NCI-H1436 (cell line): ENCODE measurements around the gene UBE3A.
"Not testable (repeated sequence)": the region's sequence is repeated elsewhere in the genome, so short reads cannot be mapped to it uniquely, and the experiment has no call there.

Experiments used
- DNase-seq: peaks from one replicate; lab custom pipeline; 2025; lab: John Stamatoyannopoulos, UW

UBE3A gene

DNA sequence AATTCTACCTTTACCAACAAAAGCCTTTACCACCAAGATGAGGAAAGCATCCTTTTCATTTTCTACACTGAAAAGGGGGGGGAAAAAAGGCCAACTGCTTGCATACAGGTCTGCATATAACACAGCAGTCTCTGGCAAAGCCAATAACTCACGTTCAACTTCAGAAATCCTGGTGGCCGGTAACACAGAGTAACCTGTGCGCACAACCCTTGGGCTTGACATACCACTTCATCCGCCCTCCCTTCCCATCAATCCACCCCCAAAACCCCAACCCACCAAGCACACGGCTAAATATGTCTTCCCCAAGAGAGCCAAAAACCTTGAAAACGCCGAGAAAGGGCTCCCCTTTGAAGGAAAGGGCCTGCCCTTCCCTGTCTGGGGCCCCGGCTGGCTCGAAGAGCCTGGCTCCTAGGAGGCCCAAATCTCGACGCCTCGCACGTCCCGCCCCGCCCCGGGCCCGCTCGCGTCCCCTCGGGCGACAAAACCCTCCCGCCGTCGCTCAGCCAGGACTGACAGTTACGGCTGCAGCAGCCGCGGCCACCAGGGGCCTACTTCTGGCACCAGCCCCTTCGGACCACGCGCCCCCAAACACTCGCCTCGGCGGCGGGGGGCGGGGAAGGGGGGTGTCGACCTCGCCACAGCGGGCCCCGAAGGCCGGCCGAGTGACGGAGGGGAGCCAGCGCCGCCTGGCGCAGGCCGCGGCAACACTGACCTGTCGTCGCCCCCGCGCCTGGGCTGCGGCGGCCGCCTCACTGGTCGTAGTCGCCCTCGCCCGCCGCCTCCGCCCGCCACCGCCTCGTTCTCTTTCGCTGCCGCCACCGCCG, 835 bp downstream of the UBE3A start:
- peak; percentile 15 for DNase-seq

DNA sequence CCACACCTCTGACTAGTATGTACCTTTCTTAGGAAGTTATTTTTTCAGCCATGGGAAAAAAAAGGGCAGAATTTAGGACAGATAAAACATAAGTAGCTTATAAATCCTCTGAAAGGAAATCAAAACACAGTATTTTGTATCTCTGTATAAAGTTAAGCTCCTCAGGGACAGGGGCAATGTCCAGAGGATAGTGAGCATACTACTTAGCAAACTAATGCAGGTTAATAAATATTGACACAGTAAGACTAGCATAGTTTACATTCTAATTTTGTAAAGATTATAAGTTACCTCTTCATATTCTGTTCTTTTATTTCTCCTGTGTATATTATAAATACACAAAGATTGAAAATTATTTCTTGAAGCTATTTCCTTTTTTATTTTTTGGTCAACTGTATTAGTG, 2.1 kb downstream of the UBE3A start:
- DNase-seq = no peak

DNA sequence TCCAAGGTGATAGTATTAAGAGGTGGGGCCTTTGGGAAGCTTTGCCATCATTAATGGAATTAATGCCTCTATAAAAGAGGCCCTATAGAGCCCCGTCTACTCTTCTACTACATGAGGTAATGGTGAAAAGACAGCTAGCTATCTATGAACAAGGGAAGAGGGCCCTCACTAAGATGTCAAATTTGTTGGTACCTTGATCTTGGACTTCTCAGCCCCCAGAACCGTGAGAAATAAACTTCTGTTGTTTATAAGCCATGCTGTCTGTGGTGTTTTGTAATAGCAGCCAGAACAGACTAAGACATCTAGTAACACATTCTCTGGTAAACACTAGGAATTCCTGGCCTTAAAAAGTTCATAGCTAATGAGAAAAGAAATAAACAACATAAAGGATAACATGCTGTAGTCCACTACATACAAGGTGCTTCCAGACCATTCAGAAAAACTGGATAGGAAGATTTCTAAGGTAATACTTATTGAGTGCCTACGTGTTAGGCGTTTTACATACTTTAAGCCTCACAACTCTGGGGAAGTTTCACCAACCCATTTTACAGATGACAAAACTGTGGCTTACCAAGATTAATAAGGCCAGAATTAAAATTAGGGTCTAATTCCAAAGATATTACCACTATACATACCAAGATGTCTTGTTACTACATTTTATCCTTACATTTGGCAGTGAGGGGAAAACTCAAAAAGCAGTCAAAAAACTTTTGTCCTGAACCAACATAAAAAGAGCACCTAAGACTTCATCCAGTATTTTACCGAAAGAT, 3.2 kb downstream of the UBE3A start:
- no peak for DNase-seq

DNA sequence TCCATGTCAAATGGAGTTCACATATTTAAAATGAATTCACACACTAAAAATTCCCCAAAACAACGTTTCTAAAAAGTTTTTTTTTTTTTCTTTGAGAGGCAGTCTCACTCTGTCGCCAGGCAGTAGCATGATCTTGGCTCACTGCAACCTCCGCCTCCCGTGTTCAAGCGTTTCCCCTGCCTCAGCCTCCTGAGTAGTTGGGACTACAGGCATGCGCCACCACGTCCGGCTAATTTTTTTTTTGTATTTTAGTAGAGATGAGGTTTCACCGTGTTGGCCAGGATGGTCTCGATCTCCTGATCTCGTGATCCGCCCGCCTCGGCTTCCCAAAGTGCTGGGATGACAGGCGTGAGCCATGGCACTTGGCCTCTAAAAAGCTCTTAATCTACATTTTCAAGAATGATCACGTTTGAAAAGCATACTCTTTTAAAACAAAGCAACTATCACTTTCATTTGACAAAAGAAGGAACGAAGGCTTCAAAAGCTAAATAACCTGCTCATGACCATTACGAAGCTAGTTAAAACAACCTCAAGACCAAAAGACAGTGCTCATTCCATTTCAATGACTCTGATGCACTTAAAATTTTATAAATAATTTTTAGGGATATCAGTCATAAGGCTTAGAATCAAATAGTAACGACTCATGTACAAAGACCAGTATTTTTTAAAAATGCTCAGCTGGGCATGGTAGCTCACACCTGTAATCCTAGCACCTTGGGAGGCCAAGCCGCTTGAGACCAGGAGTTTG, 5.5 kb downstream of the UBE3A start:
- DNase-seq = no peak

DNA sequence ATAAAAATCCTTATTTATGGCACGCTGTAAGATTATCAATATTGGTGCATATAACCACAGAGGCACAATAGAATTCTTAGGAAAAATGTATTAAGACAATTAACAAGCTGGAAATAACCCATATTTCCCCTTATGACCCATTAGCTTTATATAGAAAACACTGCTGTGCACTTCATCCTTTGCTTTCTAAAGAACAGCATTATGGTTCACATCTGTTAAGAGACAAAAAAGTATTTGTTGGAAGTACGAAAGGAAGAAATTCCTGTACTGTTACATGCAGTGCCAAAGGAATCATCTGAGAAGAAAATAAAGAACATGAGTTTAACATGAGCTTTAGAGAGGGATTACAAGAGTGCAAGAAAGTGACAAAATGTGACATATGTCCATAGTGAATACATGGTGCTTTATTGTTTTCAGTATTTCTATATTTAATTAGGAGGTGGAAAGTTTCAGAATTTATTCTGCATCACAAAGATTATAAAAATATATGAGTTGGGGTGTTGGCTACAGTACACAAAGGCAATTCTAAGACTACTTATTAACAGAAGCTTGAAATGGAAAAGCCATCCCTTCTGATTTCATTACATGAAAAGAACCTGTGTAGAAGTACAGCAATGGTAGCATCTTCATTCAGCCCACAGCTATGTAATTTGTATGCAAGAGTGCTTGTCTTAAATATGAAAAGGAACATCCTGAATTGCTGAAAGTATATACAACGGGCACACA, 6.8 kb downstream of the UBE3A start:
- DNase-seq = no peak

DNA sequence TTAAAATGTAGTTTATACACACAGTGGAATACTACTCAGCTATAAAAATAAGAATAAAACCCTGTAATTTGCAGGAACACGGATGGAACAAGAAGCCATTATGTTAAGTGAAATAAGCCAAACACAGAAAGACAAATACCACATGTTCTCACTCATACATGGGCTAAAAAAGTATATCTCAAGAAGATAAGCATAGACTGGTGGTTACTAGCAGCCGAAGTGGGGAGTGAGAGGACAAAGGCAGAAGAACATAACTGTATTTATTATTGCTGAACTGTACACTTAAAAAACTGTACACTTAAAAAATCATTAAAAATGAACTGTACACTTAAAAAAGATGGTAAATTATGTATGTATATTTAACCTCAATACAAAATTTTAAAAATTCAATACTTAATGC, 11.0 kb downstream of the UBE3A start:
- DNase-seq = no peak

DNA sequence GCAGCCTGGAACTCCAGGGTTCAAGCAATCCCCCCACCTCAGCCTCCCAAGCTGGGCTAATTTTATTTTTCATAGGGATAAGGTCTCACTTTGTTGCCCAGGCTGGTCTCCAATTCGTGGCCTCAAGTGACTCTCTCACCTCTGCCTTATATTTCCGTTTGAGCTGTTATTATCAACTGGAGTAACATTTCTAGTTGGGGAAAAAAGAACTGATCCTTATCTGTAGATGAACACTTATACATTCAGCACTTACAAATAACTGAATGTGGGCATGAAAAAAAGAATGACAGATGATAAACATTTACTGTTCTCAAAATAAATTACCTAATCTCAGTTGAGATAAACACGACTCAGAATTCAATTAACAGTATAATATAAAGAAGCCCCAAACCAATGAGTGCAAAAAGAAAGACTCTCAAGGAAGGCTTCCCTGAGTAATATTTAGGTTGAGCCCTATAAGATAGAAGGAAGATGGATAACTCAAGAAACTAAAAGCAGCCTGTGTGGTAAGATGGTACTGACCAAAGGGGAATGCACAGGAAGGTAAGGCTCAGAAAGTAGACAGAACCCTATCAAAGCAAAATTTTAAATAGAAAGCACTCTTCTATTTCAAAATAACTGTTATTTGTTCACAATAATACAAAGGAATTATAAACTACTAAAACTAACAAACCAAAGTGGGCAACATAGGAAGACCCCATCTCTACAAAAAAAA, 11.8 kb downstream of the UBE3A start:
- DNase-seq = no peak

DNA sequence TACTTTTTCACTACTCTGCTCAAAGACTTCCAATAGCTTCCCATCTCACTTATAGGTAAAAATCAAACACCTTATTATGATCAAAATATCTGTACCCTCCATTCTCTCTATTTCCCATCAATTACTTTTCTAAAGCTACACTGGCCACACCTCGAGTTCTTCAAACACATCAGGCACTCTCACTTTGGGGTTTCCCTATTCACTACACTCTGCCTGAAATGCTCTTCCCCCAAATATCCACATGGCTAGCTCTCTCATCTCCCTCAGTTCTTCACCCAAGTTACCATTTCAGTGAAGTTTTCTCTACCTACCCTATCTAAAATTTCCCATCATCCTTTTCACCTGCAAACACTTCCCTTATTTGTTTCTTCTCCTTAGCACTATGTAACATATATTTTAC, 14.8 kb downstream of the UBE3A start:
- DNase-seq = no peak

DNA sequence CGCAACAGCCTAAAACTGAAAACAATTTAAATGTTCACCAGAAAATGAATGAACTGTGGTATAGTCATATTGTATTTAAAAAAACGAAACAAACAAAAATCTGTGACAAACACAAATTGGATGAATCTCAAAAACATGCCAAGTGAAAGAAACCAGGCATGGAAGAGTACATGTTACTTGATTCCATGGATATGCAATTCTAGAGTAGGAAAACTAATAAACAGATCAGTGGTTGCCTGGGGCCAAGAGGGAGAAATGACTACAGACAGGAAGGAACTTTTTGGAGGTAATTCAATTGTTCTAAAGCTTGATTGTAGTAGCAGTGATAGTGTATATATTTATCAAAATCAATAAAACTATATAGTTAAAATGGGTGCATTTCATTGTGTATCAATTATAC, 16.8 kb downstream of the UBE3A start:
- no peak for DNase-seq

DNA sequence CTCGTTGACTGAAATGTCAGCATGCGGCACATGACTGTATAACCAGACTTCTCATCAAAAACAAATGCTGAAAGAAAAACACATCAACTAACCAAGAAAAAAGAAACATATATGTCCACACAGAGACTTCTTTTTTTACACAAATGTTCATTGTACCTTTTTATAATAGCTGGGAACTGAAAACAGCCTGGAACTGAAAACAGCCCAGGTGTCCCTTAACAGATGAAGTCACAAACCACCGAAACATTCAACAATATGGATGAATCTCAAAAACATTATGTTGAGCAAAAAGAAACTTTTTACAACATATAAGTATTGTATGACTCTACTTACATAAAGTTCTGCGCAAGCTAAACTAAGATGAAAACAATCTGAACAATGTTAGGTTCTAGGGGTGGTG, 20.6 kb downstream of the UBE3A start:
- DNase-seq = no peak

DNA sequence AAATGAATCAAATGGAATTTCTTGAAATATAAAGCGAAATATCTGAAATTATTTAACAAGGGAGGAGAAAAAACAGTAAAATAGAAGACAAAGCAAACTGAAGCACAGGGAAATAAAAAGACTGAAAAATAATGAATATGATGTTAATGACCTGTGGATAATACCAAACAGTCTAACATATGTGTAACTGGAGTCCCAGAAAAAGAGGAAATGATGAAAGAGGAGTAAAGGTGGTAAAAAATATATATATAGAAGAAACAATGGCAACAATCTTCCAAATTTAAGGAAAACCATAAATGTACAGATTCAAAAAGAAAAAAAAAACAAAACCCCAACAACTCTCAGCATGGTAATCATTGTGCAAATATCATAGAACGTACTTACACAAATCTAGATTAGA, 21.2 kb downstream of the UBE3A start:
- DNase-seq = no peak

DNA sequence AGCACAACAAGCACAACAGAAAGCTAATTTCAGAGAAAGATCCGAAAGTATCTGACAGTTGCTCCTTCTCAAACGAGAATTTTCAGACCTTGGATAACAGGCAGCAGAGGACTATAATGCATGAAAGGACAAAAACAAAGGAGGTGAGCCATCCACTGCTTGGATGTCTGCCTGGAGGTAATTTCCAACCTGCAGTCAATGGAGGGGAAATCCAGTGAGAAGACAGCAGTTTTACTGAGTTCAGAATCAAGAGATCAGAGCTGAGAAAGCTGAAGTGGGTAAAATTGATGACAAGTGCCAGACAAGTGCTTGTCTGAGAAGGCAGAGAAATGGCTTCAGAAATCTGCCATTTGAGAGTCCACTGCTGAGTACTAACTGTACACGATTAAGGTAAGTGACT, 22.1 kb downstream of the UBE3A start:
- peak; percentile 3 for DNase-seq

DNA sequence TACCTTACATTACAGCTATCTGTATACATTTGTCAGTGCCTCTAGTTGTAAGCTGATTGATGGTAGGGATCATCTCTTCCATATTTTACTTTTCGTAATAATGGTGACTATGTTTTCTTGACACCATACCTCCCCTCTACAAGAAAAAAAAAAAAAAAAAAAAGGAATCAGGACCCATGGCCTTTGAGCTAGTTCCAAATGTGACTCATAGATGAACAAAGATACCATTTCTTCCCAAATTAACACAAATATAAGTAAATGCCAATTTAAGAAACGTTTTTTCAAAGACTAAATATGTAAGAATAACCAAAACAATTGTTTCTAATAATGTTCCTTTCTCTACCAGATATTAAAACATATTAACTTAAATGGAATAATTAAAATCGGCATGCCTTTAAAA, 23.1 kb downstream of the UBE3A start:
- no peak for DNase-seq

DNA sequence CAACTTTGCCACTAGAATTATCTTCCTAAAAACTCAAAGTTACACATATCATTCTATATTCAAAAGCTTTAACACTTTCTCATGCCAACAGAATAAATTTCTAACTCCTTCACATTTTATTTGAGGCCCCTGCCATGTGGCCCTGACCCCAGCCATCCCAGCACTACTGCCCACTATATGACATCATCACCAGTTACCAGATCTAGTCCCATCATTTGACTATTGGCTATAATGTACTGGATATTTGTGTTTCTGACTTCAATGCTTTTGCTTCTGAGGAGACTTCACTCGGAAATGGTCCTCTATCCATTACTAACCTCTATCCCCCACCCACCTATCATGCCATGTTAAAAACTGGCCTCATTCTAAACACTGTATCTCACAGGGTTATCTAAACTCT, 23.6 kb downstream of the UBE3A start:
- no peak for DNase-seq

DNA sequence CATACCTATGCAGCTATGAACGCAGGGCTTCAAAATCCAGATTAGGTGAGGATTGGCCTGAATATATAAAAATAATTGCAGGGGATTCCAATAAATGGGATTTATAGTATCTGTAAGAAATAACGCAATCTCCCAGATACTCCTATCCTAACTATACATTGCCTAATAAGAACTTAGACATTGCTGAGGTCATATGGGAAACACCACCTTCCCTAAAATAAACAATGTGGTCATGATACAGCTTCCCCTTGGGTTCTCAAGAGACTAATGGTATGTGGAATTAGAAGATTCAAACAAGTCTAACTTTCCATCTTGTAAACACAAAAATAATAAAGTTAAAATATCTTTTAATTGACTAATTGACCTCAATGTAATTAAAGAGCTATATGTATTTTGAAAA, 28.2 kb downstream of the UBE3A start:
- no peak for DNase-seq

DNA sequence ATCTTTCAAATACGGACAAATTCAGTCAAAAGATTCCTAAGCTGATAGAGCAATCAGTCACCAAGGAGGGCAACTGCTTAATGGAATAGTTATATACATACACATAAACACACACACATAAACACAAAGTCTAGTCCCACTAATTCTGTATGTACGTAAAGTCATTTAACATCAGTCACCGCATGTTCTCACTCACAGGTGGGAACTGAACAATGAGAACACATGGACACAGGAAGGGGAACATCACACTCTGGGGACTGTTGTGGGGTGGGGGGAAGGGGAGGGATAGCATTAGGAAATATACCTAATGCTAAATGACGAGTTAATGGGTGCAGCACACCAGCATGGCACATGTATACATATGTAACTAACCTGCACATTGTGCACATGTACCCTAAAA, 29.1 kb downstream of the UBE3A start:
- DNase-seq = not testable (repeated sequence)

DNA sequence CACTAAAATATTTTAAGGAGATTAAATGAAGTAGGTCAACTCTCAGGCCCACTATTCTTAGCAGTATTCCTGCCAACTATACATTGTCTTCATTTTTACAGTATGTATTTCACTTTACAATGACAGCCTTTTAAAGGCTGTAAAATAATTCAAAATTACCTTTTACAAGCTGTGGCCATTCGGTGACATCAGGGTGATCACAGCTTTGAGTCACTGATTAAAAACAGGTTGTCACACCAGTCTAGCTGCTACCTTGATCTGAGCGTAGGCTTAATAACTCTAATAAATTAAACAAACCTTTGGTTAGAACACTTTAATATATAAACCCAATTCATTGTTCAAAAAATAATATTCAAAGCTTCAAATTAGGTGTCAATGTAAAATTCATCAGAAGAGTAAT, 29.9 kb downstream of the UBE3A start:
- DNase-seq = no peak

DNA sequence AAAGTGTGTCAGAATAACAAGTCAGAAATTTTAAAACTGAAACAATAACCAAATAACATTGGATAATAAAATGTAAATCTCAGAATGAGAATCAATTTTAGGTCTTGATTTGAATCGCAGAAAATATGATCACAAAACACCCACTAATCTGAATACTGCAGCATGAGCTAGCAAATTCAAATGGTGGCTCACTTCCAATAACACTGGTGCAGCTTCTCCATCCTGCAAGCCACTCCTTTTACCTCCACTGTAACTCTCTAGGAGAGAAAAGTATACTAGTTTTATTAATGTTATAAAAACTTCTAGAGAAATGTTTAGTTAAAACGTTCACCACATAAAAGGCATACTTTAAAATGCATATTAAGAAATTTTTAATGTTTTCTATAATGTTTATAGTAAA, 30.4 kb downstream of the UBE3A start:
- no peak for DNase-seq

DNA sequence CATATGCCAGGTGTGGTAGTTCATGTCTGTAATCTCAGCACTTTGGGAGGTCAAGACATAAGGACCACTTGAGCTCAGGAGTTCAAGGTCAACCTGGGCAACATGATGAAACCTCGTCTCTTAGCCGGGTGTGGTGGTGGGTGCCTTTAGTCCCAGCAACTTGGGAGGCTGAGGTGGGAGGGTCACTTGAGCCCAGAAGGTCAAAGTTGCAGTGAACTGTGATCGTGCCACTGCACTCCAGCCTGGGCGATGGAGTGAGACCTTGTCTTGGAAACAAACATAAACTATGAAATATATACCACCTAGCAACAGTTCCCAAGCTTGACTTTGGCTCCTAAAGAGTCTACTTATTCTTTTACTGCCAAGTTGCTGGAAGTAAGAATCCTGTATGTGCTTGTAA, 30.9 kb downstream of the UBE3A start:
- DNase-seq = no peak

DNA sequence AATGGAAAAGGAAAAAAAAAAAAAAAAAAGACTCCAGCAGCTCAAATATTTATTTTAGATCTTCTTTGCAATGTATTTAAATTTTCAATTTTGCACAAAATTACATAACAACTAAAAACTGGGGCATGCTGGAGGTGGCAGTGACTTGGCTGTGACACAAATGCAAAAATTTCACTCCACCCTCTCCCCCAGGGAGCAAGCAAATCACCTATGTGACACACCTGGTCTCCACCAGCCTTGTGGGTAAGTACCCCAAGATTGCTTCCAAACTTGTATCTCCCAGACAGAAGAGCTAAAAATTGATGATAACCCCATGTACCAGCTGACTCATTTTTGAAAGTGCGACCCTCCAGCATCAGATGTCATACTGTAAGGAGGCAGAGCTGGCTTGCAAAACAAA, 32.0 kb downstream of the UBE3A start:
- DNase-seq = no peak

DNA sequence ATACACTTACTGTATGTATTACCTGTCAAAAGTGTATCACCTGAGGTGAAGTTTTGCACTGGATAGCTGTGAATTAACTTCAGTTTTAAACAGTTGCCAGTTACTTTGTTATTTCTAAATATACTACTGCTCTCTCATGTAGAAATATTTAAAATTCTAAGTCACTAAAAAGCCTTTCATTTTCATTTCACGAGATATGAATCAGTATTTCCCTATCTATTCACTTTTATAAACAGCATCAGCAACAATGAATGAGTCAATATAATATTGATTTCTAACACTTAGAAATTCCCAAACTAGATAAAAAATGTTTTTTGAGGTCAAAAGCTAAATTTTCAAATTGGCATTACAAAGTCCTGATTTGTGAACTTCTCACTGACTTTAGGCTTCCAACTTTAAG, 32.6 kb downstream of the UBE3A start:
- no peak for DNase-seq

DNA sequence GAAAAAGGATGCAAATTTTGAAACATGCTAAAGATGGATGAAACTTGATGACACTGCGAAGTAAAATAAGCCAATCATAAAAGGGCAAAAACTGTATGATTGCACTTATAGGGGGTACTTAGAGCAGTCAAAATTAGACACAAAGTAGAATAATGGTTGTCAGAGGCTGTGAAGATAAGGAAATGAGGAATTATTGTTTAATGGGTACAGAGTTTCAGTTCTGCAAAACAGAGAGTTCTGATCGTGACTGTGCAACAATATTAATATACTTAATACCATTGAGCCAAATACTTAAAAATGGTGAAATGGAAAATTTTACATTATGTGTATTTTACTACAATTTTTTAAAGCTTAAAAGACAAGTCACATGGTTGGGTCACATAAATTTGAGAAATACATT, 35.1 kb downstream of the UBE3A start:
- DNase-seq = no peak
